ENCODE data around the gene HNRNPA2B1. TPM values are rescaled to one million over a fixed set of nuclear protein-coding genes. Genes with fewer than 3 reads are reported as not detected.

Gene HNRNPA2B1
- total and polyA plus RNA-seq, 2 of the 4 experiments (the other 2 are of a cell fraction): 49.3 to 515 TPM

GRCh38 chr7:26250239-26250638 is 49.7 kb upstream of the HNRNPA2B1 start:
- WGBS, 2 experiments (ENCODE audit: extremely low coverage in 2 of 2, insufficient read length in 1 of 2): 68% methylated on average over 4 of the region's 12 CpGs; no CpG with 5 or more reads in 1 of the 2 experiments
- Histone ChIP-seq H4K91ac (ENCODE audit: insufficient read depth, low read depth, low read length) (no peak overlapping the region), H2BK20ac (ENCODE audit: low read depth, low read length) (no peak overlapping the region), H2AK9ac (replicated peaks; ENCODE audit: low read depth, low read length, poor library complexity) (no peak overlapping the region), H2BK5ac (ENCODE audit: low read depth, low read length, poor library complexity, severe bottlenecking) (no peak overlapping the region), H3K9me3 (ENCODE audit: control insufficient read depth, insufficient read depth, low read length) (no peaks in the 10 kb centered on the region), H3K4me1 (ENCODE audit: control insufficient read depth, insufficient read depth, low read length) (no peaks in the 10 kb centered on the region), H3K4ac (ENCODE audit: low read depth, low read length) (no peak overlapping the region), H3K56ac (ENCODE audit: extremely low read depth, insufficient read depth, low read length) (no peak overlapping the region), H3K9me1 (ENCODE audit: insufficient read depth, low read length) (no peaks in the 10 kb centered on the region), H3K23ac (ENCODE audit: low read depth, low read length) (no peak overlapping the region), H3K9ac (ENCODE audit: low read depth, low read length) (no peak overlapping the region), H3K14ac (replicated peaks; ENCODE audit: low read depth, low read length) (no peak overlapping the region), H3K18ac (ENCODE audit: low read depth, low read length) (no peak overlapping the region), H3K4me3 (ENCODE audit: insufficient read depth, low read depth, low read length) (no peak overlapping the region), H4K8ac (ENCODE audit: low read depth in 2 of 2, low read length in 2 of 2) (no peak overlapping the region), H3K36me3 (ENCODE audit: control insufficient read depth, insufficient read depth, low read length) (no peaks in the 10 kb centered on the region), H4K5ac (ENCODE audit: low read depth, low read length) (no peak overlapping the region), H2BK120ac (ENCODE audit: low read depth, low read length) (no peak overlapping the region), H2BK15ac (ENCODE audit: low read depth, low read length) (no peak overlapping the region), H3K27ac (ENCODE audit: insufficient read depth, low read length) (no peak overlapping the region), H2AK5ac (ENCODE audit: low read depth, low read length) (no peak overlapping the region), H3K79me1 (ENCODE audit: low read depth in 1 of 2, low read length in 2 of 2) (no peaks in the 10 kb centered on the region), H3K4me2 (ENCODE audit: low read depth, low read length) (no peak overlapping the region), H4K20me1 (ENCODE audit: insufficient read depth, low read length) (no peaks in the 10 kb centered on the region), H2AFZ (replicated peaks; ENCODE audit: low read length, poor library complexity) (no peak overlapping the region), H3K27me3 (ENCODE audit: control insufficient read depth, insufficient read depth, low read length) (no peaks in the 10 kb centered on the region)
- POLR2A ChIA-PET (ENCODE audit: unreplicated experiment): no interaction called here
- dilution Hi-C loops (cut with HindIII; ENCODE audit: low sequenced_read_pairs, unreplicated experiment) (no loop called here), intact Hi-C loops (cut with micrococcal nuclease) (no loop called here), in situ Hi-C loops (cut with MboI; ENCODE audit: low sequenced_read_pairs) (no loop called here)
- CTCF ChIA-PET: no interaction called here
- TF ChIP-seq MAFK (IDR thresholded peaks at IDR 0.05; ENCODE audit: low read depth, low read length) (no peak), ELK1 (IDR thresholded peaks at IDR 0.05; ENCODE audit: borderline replicate concordance, low read depth, low read length) (no peak), MXI1 (IDR thresholded peaks at IDR 0.05; ENCODE audit: borderline replicate concordance, low read depth, low read length) (no peak), SMC3 (IDR thresholded peaks at IDR 0.05; ENCODE audit: low read depth, low read length) (no peak), RAD21 (IDR thresholded peaks at IDR 0.05; ENCODE audit: low read length) (no peak), FOS (IDR thresholded peaks at IDR 0.05; ENCODE audit: low read depth, low read length) (no peak), NFE2L2 (IDR thresholded peaks at IDR 0.05; ENCODE audit: low read depth, low read length) (no peak), CTCF (conservative IDR thresholded peaks at IDR 0.05; ENCODE audit: low read depth, low read length) (no peak), RCOR1 (IDR thresholded peaks at IDR 0.05; ENCODE audit: insufficient replicate concordance, low read length) (no peak), RFX5 (IDR thresholded peaks at IDR 0.05; ENCODE audit: low read depth, low read length) (no peak), CHD1 (IDR thresholded peaks at IDR 0.05; ENCODE audit: low read depth, low read length) (no peak)
- ATAC-seq (ENCODE audit: low read depth) (no peak), DNase-seq (no peak)
- no TSS peak for BruUV-seq (replicated peaks)

All from IMR-90 (cell line).